ENCODE results near the gene CCNI2. TPM values are rescaled to one million over a fixed set of nuclear protein-coding genes. Genes with fewer than 3 reads are reported as not detected.

Gene CCNI2
- total RNA-seq, 1 experiment from 2014 or later: 3.3 TPM

- peaks cover 9% of the 10 kb centered on the region for H3K27me3 Mint-ChIP-seq (ENCODE audit: unreplicated experiment)
- TF ChIP-seq, protein P1, sequence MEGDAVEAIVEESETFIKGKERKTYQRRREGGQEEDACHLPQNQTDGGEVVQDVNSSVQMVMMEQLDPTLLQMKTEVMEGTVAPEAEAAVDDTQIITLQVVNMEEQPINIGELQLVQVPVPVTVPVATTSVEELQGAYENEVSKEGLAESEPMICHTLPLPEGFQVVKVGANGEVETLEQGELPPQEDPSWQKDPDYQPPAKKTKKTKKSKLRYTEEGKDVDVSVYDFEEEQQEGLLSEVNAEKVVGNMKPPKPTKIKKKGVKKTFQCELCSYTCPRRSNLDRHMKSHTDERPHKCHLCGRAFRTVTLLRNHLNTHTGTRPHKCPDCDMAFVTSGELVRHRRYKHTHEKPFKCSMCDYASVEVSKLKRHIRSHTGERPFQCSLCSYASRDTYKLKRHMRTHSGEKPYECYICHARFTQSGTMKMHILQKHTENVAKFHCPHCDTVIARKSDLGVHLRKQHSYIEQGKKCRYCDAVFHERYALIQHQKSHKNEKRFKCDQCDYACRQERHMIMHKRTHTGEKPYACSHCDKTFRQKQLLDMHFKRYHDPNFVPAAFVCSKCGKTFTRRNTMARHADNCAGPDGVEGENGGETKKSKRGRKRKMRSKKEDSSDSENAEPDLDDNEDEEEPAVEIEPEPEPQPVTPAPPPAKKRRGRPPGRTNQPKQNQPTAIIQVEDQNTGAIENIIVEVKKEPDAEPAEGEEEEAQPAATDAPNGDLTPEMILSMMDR (IDR thresholded peaks at IDR 0.05; ENCODE audit: unreplicated experiment): no peak
- peaks cover 29% of the 10 kb centered on the region for H3K4me1 Mint-ChIP-seq (ENCODE audit: low read depth, unreplicated experiment)
- CTCF ChIA-PET: interaction anchor here (0.5 to 0.8 kb wide), 2 partner anchors 11 to 1642 kb away, joined by 3 to 4 read pairs; no protein-coding TSS in a partner anchor
- peaks cover 22% of the 10 kb centered on the region for H3K36me3 Mint-ChIP-seq (ENCODE audit: insufficient read depth, unreplicated experiment)
- intact Hi-C loops (cut with micrococcal nuclease; ENCODE audit: unreplicated experiment): no loop called here
- no TSS peak for BruUV-seq (replicated peaks)
- no peaks in the 10 kb centered on the region for H3K9me3 Mint-ChIP-seq (ENCODE audit: low read depth, unreplicated experiment)
- peak overlapping the region; percentile 50 for H3K4me3 Mint-ChIP-seq (ENCODE audit: low read depth, unreplicated experiment)
- no peak overlapping the region for H3K27ac Mint-ChIP-seq (ENCODE audit: unreplicated experiment)
- DNase-seq: no peak
These were observed 30.9 kb downstream of the CCNI2 start for GRCh38 chr5:132778129-132778528.

DNA sequence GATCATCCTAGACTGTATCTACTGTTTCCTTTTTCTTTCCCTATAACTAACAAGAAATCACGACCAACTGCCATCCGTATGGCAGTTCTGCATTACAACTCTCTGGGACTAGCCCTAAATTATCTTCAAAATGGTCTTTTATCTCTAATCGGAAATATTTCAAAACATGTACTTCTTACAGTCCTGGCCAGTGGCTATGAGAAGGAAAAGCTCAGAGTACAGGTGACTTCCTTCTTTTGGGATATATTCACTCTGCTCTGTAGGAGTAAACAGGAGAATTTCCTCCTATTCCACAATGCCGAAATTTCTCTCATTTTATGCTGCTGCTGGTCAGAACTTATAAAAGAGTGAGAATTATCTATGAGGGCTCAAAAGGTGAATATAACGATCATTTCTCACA, 31.6 kb downstream of the CCNI2 start:
- no peak overlapping the region for H3K27ac Mint-ChIP-seq (ENCODE audit: unreplicated experiment)
- TF ChIP-seq, protein P1 (IDR thresholded peaks at IDR 0.05; ENCODE audit: unreplicated experiment): no peak
- no peak for DNase-seq
- BruUV-seq (replicated peaks): no TSS peak
- intact Hi-C loops (cut with micrococcal nuclease; ENCODE audit: unreplicated experiment): no loop called here
- CTCF ChIA-PET: interaction anchor here (1.0 kb wide), 1 partner anchor 28 kb away, joined by 3 read pairs; no protein-coding TSS in a partner anchor
- H3K9me3 Mint-ChIP-seq (ENCODE audit: low read depth, unreplicated experiment): no peaks in the 10 kb centered on the region
- no peak overlapping the region for H3K4me3 Mint-ChIP-seq (ENCODE audit: low read depth, unreplicated experiment)
- H3K4me1 Mint-ChIP-seq (ENCODE audit: low read depth, unreplicated experiment): peaks cover 29% of the 10 kb centered on the region
- peaks cover 9% of the 10 kb centered on the region for H3K27me3 Mint-ChIP-seq (ENCODE audit: unreplicated experiment)
- peaks cover 22% of the 10 kb centered on the region for H3K36me3 Mint-ChIP-seq (ENCODE audit: insufficient read depth, unreplicated experiment)

DNA sequence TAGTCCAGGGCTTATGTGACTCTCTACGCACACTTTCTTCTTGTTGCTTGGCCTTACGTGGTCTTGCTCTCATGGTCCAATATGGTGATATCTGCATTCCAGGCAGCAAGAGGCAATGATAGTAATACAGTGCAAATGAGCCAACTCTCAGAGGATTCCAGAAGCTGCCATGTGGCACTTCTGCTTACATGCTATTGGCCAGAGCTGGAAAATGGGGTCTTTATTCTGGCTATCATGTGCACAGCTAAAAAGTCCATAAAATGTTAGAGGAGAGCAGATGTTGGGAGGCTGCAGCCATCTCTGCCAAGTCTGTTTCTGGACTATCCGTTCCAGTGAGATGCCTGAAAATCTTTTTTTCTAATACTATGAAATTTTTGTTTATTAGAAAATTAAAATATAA, 32.7 kb downstream of the CCNI2 start:
- TF ChIP-seq, protein P1 (IDR thresholded peaks at IDR 0.05; ENCODE audit: unreplicated experiment): no peak
- peaks cover 9% of the 10 kb centered on the region for H3K27me3 Mint-ChIP-seq (ENCODE audit: unreplicated experiment)
- no peak for DNase-seq
- no peak overlapping the region for H3K27ac Mint-ChIP-seq (ENCODE audit: unreplicated experiment)
- H3K4me1 Mint-ChIP-seq (ENCODE audit: low read depth, unreplicated experiment): peaks cover 27% of the 10 kb centered on the region
- intact Hi-C loops (cut with micrococcal nuclease; ENCODE audit: unreplicated experiment): no loop called here
- H3K4me3 Mint-ChIP-seq (ENCODE audit: low read depth, unreplicated experiment): no peak overlapping the region
- H3K36me3 Mint-ChIP-seq (ENCODE audit: insufficient read depth, unreplicated experiment): peaks cover 22% of the 10 kb centered on the region
- CTCF ChIA-PET: no interaction called here
- no TSS peak for BruUV-seq (replicated peaks)
- no peaks in the 10 kb centered on the region for H3K9me3 Mint-ChIP-seq (ENCODE audit: low read depth, unreplicated experiment)

DNA sequence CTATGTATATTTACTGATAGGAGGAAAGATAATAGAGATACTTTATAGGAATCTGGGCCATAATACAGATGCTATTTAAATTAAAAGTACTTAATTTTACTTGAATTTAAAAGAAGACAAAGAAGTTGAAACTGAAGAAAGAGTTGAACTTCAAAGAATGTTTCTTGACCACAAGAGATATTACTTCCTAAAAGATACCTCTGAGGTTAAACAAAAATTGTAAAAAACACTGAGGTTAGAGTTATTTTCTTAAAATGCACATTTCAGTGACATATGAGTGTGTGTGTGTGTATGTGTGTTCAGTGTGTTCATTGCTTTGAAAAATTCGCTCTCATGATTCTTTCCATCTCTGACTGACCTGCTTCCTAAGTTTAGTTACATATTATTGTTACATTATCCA, 33.4 kb downstream of the CCNI2 start:
- intact Hi-C loops (cut with micrococcal nuclease; ENCODE audit: unreplicated experiment): no loop called here

More for the DNA sequence above, 33.4 kb downstream of the CCNI2 start:
- H3K27me3 Mint-ChIP-seq (ENCODE audit: unreplicated experiment): peaks cover 9% of the 10 kb centered on the region
- CTCF ChIA-PET: no interaction called here
- H3K36me3 Mint-ChIP-seq (ENCODE audit: insufficient read depth, unreplicated experiment): peaks cover 22% of the 10 kb centered on the region
- H3K4me1 Mint-ChIP-seq (ENCODE audit: low read depth, unreplicated experiment): peaks cover 21% of the 10 kb centered on the region
- DNase-seq: no peak
- H3K27ac Mint-ChIP-seq (ENCODE audit: unreplicated experiment): no peak overlapping the region
- no TSS peak for BruUV-seq (replicated peaks)
- H3K9me3 Mint-ChIP-seq (ENCODE audit: low read depth, unreplicated experiment): no peaks in the 10 kb centered on the region
- TF ChIP-seq, protein P1 (IDR thresholded peaks at IDR 0.05; ENCODE audit: unreplicated experiment): no peak
- H3K4me3 Mint-ChIP-seq (ENCODE audit: low read depth, unreplicated experiment): no peak overlapping the region
